NCI-H2081 treated with DMSO at 0.1 percent for 48 hours (cell line): Measurements from ENCODE around the gene COMMD1.
"Not testable (repeated sequence)": the region's sequence is repeated elsewhere in the genome, so short reads cannot be mapped to it uniquely, and the experiment has no call there.

Experiments
- DNase-seq: peaks from one replicate; lab custom pipeline; 2025; lab: John Stamatoyannopoulos, UW

COMMD1 gene

GRCh38 chr2:61905372-61906185 lies at the start of gene COMMD1:
TSS of gene COMMD1 (plus strand) at chr2:61905674. CDS start at chr2:61905679, 5 bp downstream.
- DNase-seq: no peak

GRCh38 chr2:61857224-61857623 lies 48.2 kb upstream of the COMMD1 start:
- DNase-seq: no peak

GRCh38 chr2:61862085-61862484 lies 43.4 kb upstream of the COMMD1 start:
- no peak for DNase-seq

GRCh38 chr2:61866482-61867089 lies 38.9 kb upstream of the COMMD1 start:
- not testable (repeated sequence) for DNase-seq

- DNase-seq: no peak
Measured at GRCh38 chr2:61876400-61876799, 29.1 kb upstream of the COMMD1 start.

- DNase-seq: no peak
Measured at GRCh38 chr2:61877571-61878245, 27.8 kb upstream of the COMMD1 start.

- no peak for DNase-seq
Measured at GRCh38 chr2:61878761-61879160, 26.7 kb upstream of the COMMD1 start.

GRCh38 chr2:61879351-61879750 lies 26.1 kb upstream of the COMMD1 start:
- not testable (repeated sequence) for DNase-seq

- DNase-seq: no peak
Measured at GRCh38 chr2:61882850-61883249, 22.6 kb upstream of the COMMD1 start.

- DNase-seq: no peak
Measured at GRCh38 chr2:61885896-61886603, 19.4 kb upstream of the COMMD1 start.

- no peak for DNase-seq
Measured at GRCh38 chr2:61887717-61888266, 17.7 kb upstream of the COMMD1 start.

- DNase-seq: peak; percentile 50
Measured at GRCh38 chr2:61888267-61889055, 17.0 kb upstream of the COMMD1 start, which contains the start of gene CCT4. TSS of gene CCT4 (minus strand) at chr2:61888656. CDS start at chr2:61888507, 149 bp downstream.

- no peak for DNase-seq
Measured at GRCh38 chr2:61898810-61899209, 6.7 kb upstream of the COMMD1 start.

GRCh38 chr2:61900281-61900680 lies 5.2 kb upstream of the COMMD1 start:
- DNase-seq: no peak

GRCh38 chr2:61906186-61906470 lies 654 bp downstream of the COMMD1 start:
- DNase-seq: no peak

- DNase-seq: no peak
Measured at GRCh38 chr2:61909116-61909515, 3.6 kb downstream of the COMMD1 start.

GRCh38 chr2:61910603-61911002 lies 5.1 kb downstream of the COMMD1 start:
- DNase-seq: no peak

- DNase-seq: no peak
Measured at GRCh38 chr2:61911510-61911909, 6.0 kb downstream of the COMMD1 start.

GRCh38 chr2:61914794-61915193 lies 9.3 kb downstream of the COMMD1 start:
- DNase-seq: not testable (repeated sequence)

GRCh38 chr2:61920548-61920947 lies 15.1 kb downstream of the COMMD1 start:
- DNase-seq: no peak

- no peak for DNase-seq
Measured at GRCh38 chr2:61922714-61923113, 17.2 kb downstream of the COMMD1 start.
